Caco-2 (cell line): ENCODE data around the gene HBA2. TPM values are rescaled to one million over a fixed set of nuclear protein-coding genes. Genes with fewer than 3 reads are reported as not detected.

ENCODE experiments used
- BruUV-seq: library from RNA; stranded (reverse); fragments of 400-500 nt; replicated peaks from 2 replicates; lab custom pipeline; 2021; lab: Mats Ljungman, UMichigan
- CTCF ChIA-PET: fragments of 300-600 bp; sonication (Branson Sonifier 250); formaldehyde crosslinking; loops from one replicate; lab custom pipeline; 2022; ENCODE audit warnings: antibody characterized with exemption; lab: Charles Lee
- POLR2A ChIA-PET: fragments of 300-600 bp; sonication (Branson Sonifier 250); formaldehyde crosslinking; loops from one replicate; lab custom pipeline; 2022; ENCODE audit warnings: antibody characterized with exemption; lab: Charles Lee
- DNase-seq, 2 experiments: peaks; one replicate each; pipeline versions ENCODE4 v3.0.0 to v3.0.0-alpha.2; 2020 to 2022
- H3K27me3 ChIP-seq: replicated peaks from 2 replicates; pipeline ENCODE4 v1.6.0; 2011; ENCODE audit warnings: low read length; ENCODE audit not compliant: control insufficient read depth, insufficient read depth
- H3K36me3 ChIP-seq: 2 replicates; pipeline ENCODE4 v1.5.1; 2011; ENCODE audit warnings: low read length; ENCODE audit not compliant: control insufficient read depth, insufficient read depth
- H3K4me1 ChIP-seq: fragments of 250-450 bp; sonication (Bioruptor Pico); 2 replicates; pipeline ENCODE4 v1.5.1; 2020; ENCODE audit warnings: mild to moderate bottlenecking
- H3K4me3 ChIP-seq: 2 replicates; pipeline ENCODE4 v1.5.1; 2011; ENCODE audit warnings: low read depth, mild to moderate bottlenecking, control low read depth, low read length
- H3K9me3 ChIP-seq: fragments of 250-450 bp; sonication (Bioruptor Pico); 2 replicates; pipeline ENCODE4 v1.5.1; 2020; ENCODE audit warnings: mild to moderate bottlenecking, moderate library complexity
- H3K27ac Mint-ChIP-seq: one replicate; pipeline ENCODE4 v1.8.0; 2022; ENCODE audit warnings: mixed read lengths; ENCODE audit not compliant: unreplicated experiment
- H3K27me3 Mint-ChIP-seq: one replicate; pipeline ENCODE4 v1.8.0; 2022; ENCODE audit warnings: mixed read lengths; ENCODE audit not compliant: insufficient read depth, unreplicated experiment
- H3K36me3 Mint-ChIP-seq: one replicate; pipeline ENCODE4 v1.8.0; 2022; ENCODE audit warnings: mild to moderate bottlenecking, mixed read lengths; ENCODE audit not compliant: insufficient read depth, unreplicated experiment
- H3K4me1 Mint-ChIP-seq: one replicate; pipeline ENCODE4 v1.8.0; 2022; ENCODE audit warnings: low read depth, mixed read lengths; ENCODE audit not compliant: unreplicated experiment
- H3K4me3 Mint-ChIP-seq: one replicate; pipeline ENCODE4 v1.8.0; 2022; ENCODE audit warnings: mild to moderate bottlenecking, moderate library complexity, mixed read lengths; ENCODE audit not compliant: unreplicated experiment
- H3K9me3 Mint-ChIP-seq: one replicate; pipeline ENCODE4 v1.8.0; 2022; ENCODE audit warnings: mixed read lengths; ENCODE audit not compliant: unreplicated experiment
- CTCF ChIP-seq, 2 experiments: fragments of 200-600 bp in 1 of 2; IDR thresholded peaks; 1 replicate in 1 of 2; 2 replicates in 1 of 2; pipeline versions ENCODE4 v1.5.1 to v1.8.0; 2011 to 2022; ENCODE audit warnings: antibody characterized with exemption in 1 of 2, control low read depth in 1 of 2, inconsistent platforms in 1 of 2, low read depth in 1 of 2, low read length in 1 of 2, mild to moderate bottlenecking in 1 of 2, moderate library complexity in 1 of 2; ENCODE audit not compliant: insufficient read depth in 1 of 2, severe bottlenecking in 1 of 2, unreplicated experiment in 1 of 2
- intact Hi-C: fragments of 100-400 bp; cut with micrococcal nuclease; formaldehyde crosslinking; loops from one replicate; pipeline ENCODE4 v1.10.0; 2022; ENCODE audit not compliant: unreplicated experiment
- total RNA-seq: library from RNA; stranded (reverse); gene quantifications from 2 replicates; pipeline ENCODE4 v1.2.3, GENCODE V29; 2022

The HBA2 gene
- total RNA-seq, 1 experiment from 2014 or later: 2.1 TPM

GRCh38 chr16:188674-189073 is 16.0 kb downstream of the HBA2 start:
- Mint-ChIP-seq H3K27me3 (no peaks in the 10 kb centered on the region), H3K36me3 (peaks cover 91% of the 10 kb centered on the region), H3K9me3 (no peaks in the 10 kb centered on the region), H3K4me1 (no peaks in the 10 kb centered on the region), H3K4me3 (no peak overlapping the region), H3K27ac (no peak overlapping the region)
- no peak overlapping the region for H3K4me3 ChIP-seq
- CTCF ChIA-PET: interaction anchor here (1.0 kb wide), 1 partner anchor 8 kb away, joined by 3 read pairs; the partner anchor contains the start of gene HBQ1
- no peaks in the 10 kb centered on the region for H3K27me3 ChIP-seq
- POLR2A ChIA-PET: no interaction called here
- no peaks in the 10 kb centered on the region for H3K4me1 ChIP-seq
- no peak for DNase-seq
- peak in 1 of 2 experiments; percentile 9 for TF ChIP-seq CTCF (IDR thresholded peaks at IDR 0.05; ENCODE audit: insufficient read depth in 1 of 2, low read depth in 1 of 2, low read length in 1 of 2, severe bottlenecking in 1 of 2, unreplicated experiment in 1 of 2)
- no peaks in the 10 kb centered on the region for H3K9me3 ChIP-seq
- no TSS peak for BruUV-seq
- intact Hi-C loops: no loop called here
- peaks cover 7% of the 10 kb centered on the region for H3K36me3 ChIP-seq

- no peak overlapping the region for H3K4me3 Mint-ChIP-seq
- H3K36me3 Mint-ChIP-seq: peaks cover 91% of the 10 kb centered on the region
- H3K9me3 Mint-ChIP-seq: no peaks in the 10 kb centered on the region
- Histone ChIP-seq H3K4me3 (no peak overlapping the region), H3K27me3 (no peaks in the 10 kb centered on the region), H3K4me1 (no peaks in the 10 kb centered on the region), H3K36me3 (peaks cover 7% of the 10 kb centered on the region), H3K9me3 (no peaks in the 10 kb centered on the region)
- no peaks in the 10 kb centered on the region for H3K4me1 Mint-ChIP-seq
- no TSS peak for BruUV-seq
- intact Hi-C loops: no loop called here
- no peak overlapping the region for H3K27ac Mint-ChIP-seq
- no peaks in the 10 kb centered on the region for H3K27me3 Mint-ChIP-seq
- TF ChIP-seq CTCF (IDR thresholded peaks at IDR 0.05; ENCODE audit: insufficient read depth in 1 of 2, low read depth in 1 of 2, low read length in 1 of 2, severe bottlenecking in 1 of 2, unreplicated experiment in 1 of 2): no peak
- ChIA-PET POLR2A (no interaction called here), CTCF (no interaction called here)
- DNase-seq: no peak
Observed at GRCh38 chr16:189604-190186, 17.0 kb downstream of the HBA2 start.

- H3K4me1 Mint-ChIP-seq: no peaks in the 10 kb centered on the region
- intact Hi-C loops: no loop called here
- Histone ChIP-seq H3K36me3 (peaks cover 7% of the 10 kb centered on the region), H3K4me3 (no peak overlapping the region), H3K9me3 (no peaks in the 10 kb centered on the region), H3K27me3 (no peaks in the 10 kb centered on the region), H3K4me1 (no peaks in the 10 kb centered on the region)
- H3K27me3 Mint-ChIP-seq: no peaks in the 10 kb centered on the region
- DNase-seq: no peak
- ChIA-PET CTCF (interaction anchor here (0.6 kb wide), 1 partner anchor 170 kb away, joined by 3 read pairs; no protein-coding TSS in a partner anchor), POLR2A (interaction anchor here (0.5 kb wide), 1 partner anchor 161 kb away, joined by 4 read pairs; no protein-coding TSS in a partner anchor)
- H3K9me3 Mint-ChIP-seq: no peaks in the 10 kb centered on the region
- peak overlapping the region; percentile 41 for H3K4me3 Mint-ChIP-seq
- no peak for TF ChIP-seq CTCF (IDR thresholded peaks at IDR 0.05; ENCODE audit: insufficient read depth in 1 of 2, low read depth in 1 of 2, low read length in 1 of 2, severe bottlenecking in 1 of 2, unreplicated experiment in 1 of 2)
- H3K27ac Mint-ChIP-seq: peak overlapping the region; percentile 15
- peaks cover 96% of the 10 kb centered on the region for H3K36me3 Mint-ChIP-seq
- no TSS peak for BruUV-seq
Observed at GRCh38 chr16:191831-192230, 19.2 kb downstream of the HBA2 start.
